OCI-LY7 (cell line): ENCODE data around the gene ZNF549.

Experiments used
- EZH2phosphoT487 ChIP-seq: fragments of 200-600 bp; sonication (generic); IDR thresholded peaks from 2 replicates; pipeline ENCODE4 v1.6.1; 2018; ENCODE audit warnings: low read depth, borderline replicate concordance, mild to moderate bottlenecking, mixed run types, antibody characterized with exemption, low read length, moderate library complexity, mixed read lengths
- TF ChIP-seq, protein P1 (sequence below): fragments of 200-600 bp; sonication (generic); conservative IDR thresholded peaks from 2 replicates; pipeline ENCODE4 v1.5.1; 2014; ENCODE audit warnings: mild to moderate bottlenecking, antibody characterized with exemption, low read length, moderate library complexity, mixed read lengths

DNA sequence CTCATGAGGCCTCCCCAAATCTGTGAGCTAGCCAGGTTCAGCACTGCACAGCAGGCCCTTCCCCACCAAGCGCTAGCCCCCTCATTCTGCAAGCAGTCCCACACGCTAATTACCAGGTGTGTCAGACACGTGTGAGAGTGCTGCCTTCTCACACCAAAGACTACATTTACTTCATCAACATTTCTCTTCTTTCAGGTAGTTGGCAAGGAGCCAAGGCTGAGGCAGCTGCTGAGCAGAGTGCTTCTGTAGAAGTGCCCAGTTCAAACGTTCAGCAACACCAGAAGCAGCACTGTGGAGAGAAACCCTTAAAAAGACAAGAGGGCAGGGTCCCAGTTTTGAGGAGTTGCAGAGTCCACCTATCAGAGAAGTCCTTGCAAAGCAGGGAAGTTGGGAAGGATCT, 21.0 kb upstream of the ZNF549 start:
- TF ChIP-seq, protein P1, sequence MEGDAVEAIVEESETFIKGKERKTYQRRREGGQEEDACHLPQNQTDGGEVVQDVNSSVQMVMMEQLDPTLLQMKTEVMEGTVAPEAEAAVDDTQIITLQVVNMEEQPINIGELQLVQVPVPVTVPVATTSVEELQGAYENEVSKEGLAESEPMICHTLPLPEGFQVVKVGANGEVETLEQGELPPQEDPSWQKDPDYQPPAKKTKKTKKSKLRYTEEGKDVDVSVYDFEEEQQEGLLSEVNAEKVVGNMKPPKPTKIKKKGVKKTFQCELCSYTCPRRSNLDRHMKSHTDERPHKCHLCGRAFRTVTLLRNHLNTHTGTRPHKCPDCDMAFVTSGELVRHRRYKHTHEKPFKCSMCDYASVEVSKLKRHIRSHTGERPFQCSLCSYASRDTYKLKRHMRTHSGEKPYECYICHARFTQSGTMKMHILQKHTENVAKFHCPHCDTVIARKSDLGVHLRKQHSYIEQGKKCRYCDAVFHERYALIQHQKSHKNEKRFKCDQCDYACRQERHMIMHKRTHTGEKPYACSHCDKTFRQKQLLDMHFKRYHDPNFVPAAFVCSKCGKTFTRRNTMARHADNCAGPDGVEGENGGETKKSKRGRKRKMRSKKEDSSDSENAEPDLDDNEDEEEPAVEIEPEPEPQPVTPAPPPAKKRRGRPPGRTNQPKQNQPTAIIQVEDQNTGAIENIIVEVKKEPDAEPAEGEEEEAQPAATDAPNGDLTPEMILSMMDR, result no peak
- TF ChIP-seq EZH2phosphoT487, result no peak
